ENCODE results near the gene ARHGAP6.

The ARHGAP6 gene

DNA sequence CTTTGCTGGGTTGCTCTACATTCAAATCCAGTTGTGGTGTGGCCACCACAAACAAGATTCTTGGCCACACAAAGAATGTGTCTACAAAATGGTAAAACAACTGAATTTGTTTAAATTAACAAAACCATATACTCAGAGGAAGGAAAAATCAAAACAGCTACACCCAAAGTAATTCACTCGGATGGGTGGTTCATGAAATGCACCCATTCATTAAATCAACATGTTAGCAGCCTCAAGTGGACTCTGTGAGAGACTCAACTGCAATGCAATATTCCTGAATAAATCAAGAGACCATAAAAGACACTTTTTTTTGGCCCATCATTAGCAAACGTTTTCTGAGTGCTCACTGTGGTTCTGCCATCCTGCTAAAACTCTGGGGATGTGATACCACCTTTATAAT lies 383.7 kb downstream of the ARHGAP6 start:
- H3K4me3 ChIP-seq (ENCODE audit: low read depth, low read length) = no peak overlapping the region
- TF ChIP-seq, protein P1, sequence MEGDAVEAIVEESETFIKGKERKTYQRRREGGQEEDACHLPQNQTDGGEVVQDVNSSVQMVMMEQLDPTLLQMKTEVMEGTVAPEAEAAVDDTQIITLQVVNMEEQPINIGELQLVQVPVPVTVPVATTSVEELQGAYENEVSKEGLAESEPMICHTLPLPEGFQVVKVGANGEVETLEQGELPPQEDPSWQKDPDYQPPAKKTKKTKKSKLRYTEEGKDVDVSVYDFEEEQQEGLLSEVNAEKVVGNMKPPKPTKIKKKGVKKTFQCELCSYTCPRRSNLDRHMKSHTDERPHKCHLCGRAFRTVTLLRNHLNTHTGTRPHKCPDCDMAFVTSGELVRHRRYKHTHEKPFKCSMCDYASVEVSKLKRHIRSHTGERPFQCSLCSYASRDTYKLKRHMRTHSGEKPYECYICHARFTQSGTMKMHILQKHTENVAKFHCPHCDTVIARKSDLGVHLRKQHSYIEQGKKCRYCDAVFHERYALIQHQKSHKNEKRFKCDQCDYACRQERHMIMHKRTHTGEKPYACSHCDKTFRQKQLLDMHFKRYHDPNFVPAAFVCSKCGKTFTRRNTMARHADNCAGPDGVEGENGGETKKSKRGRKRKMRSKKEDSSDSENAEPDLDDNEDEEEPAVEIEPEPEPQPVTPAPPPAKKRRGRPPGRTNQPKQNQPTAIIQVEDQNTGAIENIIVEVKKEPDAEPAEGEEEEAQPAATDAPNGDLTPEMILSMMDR (IDR thresholded peaks at IDR 0.05; ENCODE audit: low read depth, low read length) = no peak
- H3K9me3 ChIP-seq (ENCODE audit: severe bottlenecking) = no peaks in the 10 kb centered on the region
- DNase-seq = no peak
- H3K27me3 ChIP-seq (ENCODE audit: insufficient read depth, low read depth, severe bottlenecking) = peaks cover 2% of the 10 kb centered on the region
- no peak overlapping the region for H3K27ac ChIP-seq
- H3K36me3 ChIP-seq = no peaks in the 10 kb centered on the region

DNA sequence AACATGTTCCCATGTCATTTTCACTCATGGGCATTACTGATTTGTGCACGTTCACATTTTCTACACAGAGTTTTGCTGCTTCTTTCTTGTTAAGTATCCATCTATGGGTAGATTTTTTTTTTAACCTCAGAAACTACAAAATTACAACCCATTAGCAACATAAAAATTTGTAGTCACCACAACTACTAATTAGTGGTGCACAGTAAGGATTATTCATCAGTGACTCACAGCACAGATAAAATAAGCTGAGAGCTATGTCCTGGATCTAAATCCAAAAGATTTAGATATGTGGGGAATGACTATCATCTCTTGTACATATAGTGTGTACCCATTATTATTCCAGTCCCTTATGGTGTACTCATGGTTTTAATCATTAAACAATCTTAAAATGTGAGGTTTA lies 392.2 kb downstream of the ARHGAP6 start:
- Histone ChIP-seq H3K36me3 (no peaks in the 10 kb centered on the region), H3K4me3 (ENCODE audit: low read depth, low read length) (no peak overlapping the region), H3K27ac (no peak overlapping the region), H3K9me3 (ENCODE audit: severe bottlenecking) (no peaks in the 10 kb centered on the region), H3K27me3 (ENCODE audit: insufficient read depth, low read depth, severe bottlenecking) (no peaks in the 10 kb centered on the region)
- TF ChIP-seq, protein P1 (IDR thresholded peaks at IDR 0.05; ENCODE audit: low read depth, low read length) = no peak
- DNase-seq = no peak

GRCh38 chrX:11272863-11273262 lies 392.9 kb downstream of the ARHGAP6 start:
- H3K4me3 ChIP-seq (ENCODE audit: low read depth, low read length) = no peak overlapping the region
- TF ChIP-seq, protein P1 (IDR thresholded peaks at IDR 0.05; ENCODE audit: low read depth, low read length) = no peak
- no peak for DNase-seq
- no peaks in the 10 kb centered on the region for H3K36me3 ChIP-seq
- no peaks in the 10 kb centered on the region for H3K9me3 ChIP-seq (ENCODE audit: severe bottlenecking)
- no peaks in the 10 kb centered on the region for H3K27me3 ChIP-seq (ENCODE audit: insufficient read depth, low read depth, severe bottlenecking)
- H3K27ac ChIP-seq = no peak overlapping the region

- Histone ChIP-seq H3K9me3 (ENCODE audit: severe bottlenecking) (no peaks in the 10 kb centered on the region), H3K27me3 (ENCODE audit: insufficient read depth, low read depth, severe bottlenecking) (no peaks in the 10 kb centered on the region), H3K4me3 (ENCODE audit: low read depth, low read length) (no peak overlapping the region), H3K36me3 (no peaks in the 10 kb centered on the region), H3K27ac (no peak overlapping the region)
- DNase-seq = no peak
- TF ChIP-seq, protein P1 (IDR thresholded peaks at IDR 0.05; ENCODE audit: low read depth, low read length) = no peak
Observed at GRCh38 chrX:11272290-11272689, 393.4 kb downstream of the ARHGAP6 start.

DNA sequence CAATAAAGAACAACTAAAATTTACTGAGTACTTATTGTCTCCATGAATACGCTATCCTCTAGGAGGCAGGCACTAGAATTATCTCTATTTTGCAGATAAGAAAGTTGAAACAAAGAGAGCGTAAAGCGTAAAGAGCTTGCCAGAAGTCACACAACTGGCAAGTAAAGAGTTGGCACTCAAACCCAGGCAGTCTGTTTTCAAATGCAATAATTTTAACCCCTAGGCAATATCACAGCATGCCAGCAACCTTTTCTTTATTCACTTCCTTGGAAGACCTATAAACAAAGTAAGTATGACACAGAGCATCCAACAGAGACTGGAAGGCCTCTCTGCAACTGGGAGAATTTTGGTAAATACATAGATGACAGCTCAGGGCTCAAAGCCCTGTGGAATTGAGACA lies 395.7 kb downstream of the ARHGAP6 start:
- TF ChIP-seq, protein P1 (IDR thresholded peaks at IDR 0.05; ENCODE audit: low read depth, low read length) = no peak
- no peak overlapping the region for H3K27ac ChIP-seq
- DNase-seq = no peak
- H3K27me3 ChIP-seq (ENCODE audit: insufficient read depth, low read depth, severe bottlenecking) = no peaks in the 10 kb centered on the region
- no peaks in the 10 kb centered on the region for H3K36me3 ChIP-seq
- H3K4me3 ChIP-seq (ENCODE audit: low read depth, low read length) = no peak overlapping the region
- no peaks in the 10 kb centered on the region for H3K9me3 ChIP-seq (ENCODE audit: severe bottlenecking)

- TF ChIP-seq, protein P1 (IDR thresholded peaks at IDR 0.05; ENCODE audit: low read depth, low read length) = no peak
- no peak overlapping the region for H3K4me3 ChIP-seq (ENCODE audit: low read depth, low read length)
- DNase-seq = no peak
Observed at GRCh38 chrX:11269006-11269405, 396.7 kb downstream of the ARHGAP6 start.

More at GRCh38 chrX:11269006-11269405, 396.7 kb downstream of the ARHGAP6 start:
- Histone ChIP-seq H3K27ac (no peak overlapping the region), H3K9me3 (ENCODE audit: severe bottlenecking) (no peaks in the 10 kb centered on the region), H3K36me3 (no peaks in the 10 kb centered on the region), H3K27me3 (ENCODE audit: insufficient read depth, low read depth, severe bottlenecking) (no peaks in the 10 kb centered on the region)

All from WERI-Rb-1 (cell line).